ENCODE measurements around the gene MAP3K7CL.

The MAP3K7CL gene

GRCh38 chr21:29207201-29207600 is 76.8 kb downstream of the MAP3K7CL start:
- no peak for TF ChIP-seq CTCF (conservative IDR thresholded peaks at IDR 0.05)
- no peak overlapping the region for H3K27ac ChIP-seq

- no peak overlapping the region for H3K27ac ChIP-seq
- TF ChIP-seq CTCF (conservative IDR thresholded peaks at IDR 0.05): no peak
These were observed 77.7 kb downstream of the MAP3K7CL start for GRCh38 chr21:29208044-29208681.

DNA sequence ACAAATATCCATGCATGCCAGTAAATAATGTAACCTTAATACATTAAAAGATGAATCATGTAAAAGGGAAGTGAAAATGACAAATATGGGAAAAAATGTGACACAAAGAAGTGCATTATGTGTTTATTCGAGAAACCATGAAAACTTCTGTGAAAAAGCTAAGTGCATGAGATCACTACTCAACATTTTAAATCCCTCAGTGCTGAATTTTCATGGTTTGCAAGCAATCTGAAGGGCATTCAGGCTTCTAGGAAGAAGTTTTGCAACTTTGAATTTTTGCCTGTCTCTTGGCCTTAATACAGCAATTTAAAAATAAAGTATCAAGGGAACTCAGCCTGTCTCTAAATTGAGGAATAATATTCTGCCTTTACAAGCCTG is 78.2 kb downstream of the MAP3K7CL start:
- TF ChIP-seq CTCF (conservative IDR thresholded peaks at IDR 0.05): no peak
- H3K27ac ChIP-seq: no peak overlapping the region

DNA sequence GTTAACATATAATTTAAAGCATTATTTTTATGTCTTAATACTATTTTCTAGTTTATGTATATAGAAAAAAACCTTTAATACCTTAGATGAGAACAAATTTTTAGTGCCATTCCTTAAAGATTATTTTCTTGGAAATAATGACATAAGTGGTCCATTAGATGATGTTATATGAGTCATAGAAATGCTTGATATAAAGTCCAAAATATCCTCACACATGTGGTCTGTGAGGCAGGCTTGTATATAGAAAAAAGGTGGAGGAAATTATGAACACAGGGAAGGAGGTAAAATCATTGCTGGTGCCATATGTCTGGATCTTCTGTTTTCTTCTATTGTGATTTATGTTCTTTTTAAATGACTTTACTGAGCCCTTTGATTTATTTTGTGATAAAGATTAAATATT is 79.3 kb downstream of the MAP3K7CL start:
- no peak overlapping the region for H3K27ac ChIP-seq
- TF ChIP-seq CTCF (conservative IDR thresholded peaks at IDR 0.05): no peak

GRCh38 chr21:29211205-29211604 is 80.8 kb downstream of the MAP3K7CL start:
- H3K27ac ChIP-seq: no peak overlapping the region
- no peak for TF ChIP-seq CTCF (conservative IDR thresholded peaks at IDR 0.05)

DNA sequence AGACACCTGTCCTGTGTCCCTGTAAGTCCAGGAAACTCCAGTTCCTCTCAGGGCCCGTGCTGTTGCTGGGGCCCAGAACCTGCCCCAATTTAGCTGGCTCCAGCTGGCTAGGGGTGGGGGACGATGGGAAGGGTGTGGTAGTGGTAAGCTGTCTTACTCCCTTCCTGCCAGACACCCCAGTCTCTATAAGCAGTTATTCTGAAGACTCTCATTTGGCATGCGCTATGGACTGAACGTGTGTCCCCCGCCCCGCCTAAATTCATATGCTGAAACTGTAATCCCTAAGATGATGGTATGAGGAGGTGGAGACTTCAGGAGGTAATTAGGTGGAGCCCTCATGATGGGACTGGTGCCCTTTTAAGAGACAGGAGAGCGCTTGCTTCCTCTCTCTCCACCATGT is 82.0 kb downstream of the MAP3K7CL start:
- no peak for TF ChIP-seq CTCF (conservative IDR thresholded peaks at IDR 0.05)
- no peak overlapping the region for H3K27ac ChIP-seq

GRCh38 chr21:29213513-29214385 is 83.3 kb downstream of the MAP3K7CL start:
- H3K27ac ChIP-seq: no peak overlapping the region
- no peak for TF ChIP-seq CTCF (conservative IDR thresholded peaks at IDR 0.05)
